GM18951 (cell line): ENCODE measurements around the gene CLDN24.

Experiments used
- POLR2A ChIP-seq: IDR thresholded peaks from 4 replicates; pipeline ENCODE4 v1.6.1; 2011; ENCODE audit warnings: mild to moderate bottlenecking; ENCODE audit not compliant: insufficient read length, insufficient read depth; ENCODE audit errors: extremely low read depth
- in situ Hi-C: fragments of 300-500 bp; cut with MboI; formaldehyde crosslinking; loops from one replicate; pipeline ENCODE4 v1.12.0; 2022; ENCODE audit warnings: low sequenced_read_pairs, mixed read lengths, inconsistent platforms; ENCODE audit not compliant: unreplicated experiment

CLDN24 gene

GRCh38 chr4:183297675-183298074, 24.6 kb downstream of the CLDN24 start:
- in situ Hi-C loops, result no loop called here
- TF ChIP-seq POLR2A, result no peak

- no peak for TF ChIP-seq POLR2A
- in situ Hi-C loops, result no loop called here
Measured at GRCh38 chr4:183295711-183296110, 26.5 kb downstream of the CLDN24 start.

DNA sequence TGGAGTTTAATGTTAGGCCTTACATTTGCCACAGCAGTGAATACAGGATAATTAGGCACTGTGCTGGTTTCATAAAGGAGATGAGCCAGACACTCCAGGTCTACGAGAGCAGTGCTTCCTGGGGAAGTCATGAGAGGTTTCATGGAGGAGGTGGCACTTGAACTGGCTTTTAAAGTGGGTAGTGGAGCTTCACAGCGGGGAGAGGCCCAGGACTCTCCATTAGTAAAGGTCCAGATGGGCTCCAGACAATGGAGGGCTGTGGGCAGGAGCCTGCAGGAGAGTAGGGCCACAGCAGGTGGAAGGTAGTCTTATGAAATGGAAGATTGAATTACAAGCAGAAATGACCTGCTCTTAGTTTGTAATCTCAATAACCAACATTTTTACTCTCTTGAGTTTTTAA, 31.2 kb downstream of the CLDN24 start:
- in situ Hi-C loops, result no loop called here
- TF ChIP-seq POLR2A, result no peak

- in situ Hi-C loops, result no loop called here
- TF ChIP-seq POLR2A, result no peak
Measured at GRCh38 chr4:183289688-183290087, 32.5 kb downstream of the CLDN24 start.

DNA sequence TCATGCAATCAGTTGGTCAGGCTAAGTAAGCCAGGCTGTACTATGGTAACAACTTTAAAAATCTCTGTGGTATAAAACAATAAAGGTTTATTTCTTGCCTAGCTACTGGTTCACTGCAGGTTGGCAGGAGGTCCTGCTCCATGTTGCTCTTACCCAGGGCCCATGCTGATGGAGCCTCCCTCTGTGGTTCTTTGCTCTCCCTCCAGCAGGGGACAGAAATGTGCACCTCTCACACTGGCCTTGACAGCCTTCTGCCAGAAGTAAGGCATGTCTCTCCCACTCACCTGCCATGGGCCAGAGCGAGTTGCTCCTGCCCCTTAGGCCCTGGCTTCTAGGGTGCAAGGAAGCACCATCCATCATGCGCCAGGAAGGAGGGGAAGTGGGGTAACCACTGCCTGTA, 33.3 kb downstream of the CLDN24 start:
- no peak for TF ChIP-seq POLR2A

DNA sequence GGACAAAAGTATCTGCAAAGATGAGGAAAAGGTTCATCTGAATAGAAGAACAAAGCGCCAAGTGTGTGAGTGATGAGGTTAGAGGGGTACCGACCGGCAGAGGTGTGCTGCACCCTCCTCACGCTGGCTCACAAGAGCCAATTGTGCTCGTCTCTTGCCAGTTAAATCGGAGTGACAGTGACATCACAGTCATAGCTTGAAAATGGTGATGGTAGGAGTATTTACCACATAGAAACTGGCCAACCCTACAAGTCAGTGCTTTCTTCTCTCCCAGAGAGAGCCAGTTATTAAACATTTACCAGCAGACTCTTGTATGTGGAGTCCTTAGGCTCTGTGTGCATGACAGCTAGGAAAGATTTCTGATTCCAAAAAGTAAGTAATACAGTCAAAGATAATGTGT, 34.5 kb downstream of the CLDN24 start:
- TF ChIP-seq POLR2A, result peak; percentile 46
- in situ Hi-C loops, result no loop called here

More for the DNA sequence above, 33.3 kb downstream of the CLDN24 start:
- in situ Hi-C loops, result no loop called here

DNA sequence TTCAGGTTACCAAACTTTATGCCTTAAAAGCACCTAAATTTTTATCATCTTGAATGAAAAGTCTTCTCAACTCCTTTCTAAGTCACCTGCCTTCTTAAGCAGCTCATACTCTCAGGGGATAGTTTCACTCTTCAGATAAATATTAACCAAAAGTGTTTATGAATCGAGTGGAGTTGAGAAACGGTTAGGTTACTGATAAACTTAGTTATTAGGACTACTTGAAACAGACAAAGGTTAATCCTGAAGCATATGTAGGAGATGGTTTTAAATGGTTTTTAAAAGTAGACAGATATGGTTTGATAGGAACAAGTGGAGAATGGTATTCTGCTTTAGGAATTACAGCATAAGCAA, 34.9 kb downstream of the CLDN24 start:
- TF ChIP-seq POLR2A, result no peak
- in situ Hi-C loops, result no loop called here

GRCh38 chr4:183286590-183287308, 35.5 kb downstream of the CLDN24 start:
- in situ Hi-C loops, result no loop called here
- no peak for TF ChIP-seq POLR2A

- TF ChIP-seq POLR2A, result no peak
- in situ Hi-C loops, result no loop called here
Measured at GRCh38 chr4:183285886-183286285, 36.3 kb downstream of the CLDN24 start.

DNA sequence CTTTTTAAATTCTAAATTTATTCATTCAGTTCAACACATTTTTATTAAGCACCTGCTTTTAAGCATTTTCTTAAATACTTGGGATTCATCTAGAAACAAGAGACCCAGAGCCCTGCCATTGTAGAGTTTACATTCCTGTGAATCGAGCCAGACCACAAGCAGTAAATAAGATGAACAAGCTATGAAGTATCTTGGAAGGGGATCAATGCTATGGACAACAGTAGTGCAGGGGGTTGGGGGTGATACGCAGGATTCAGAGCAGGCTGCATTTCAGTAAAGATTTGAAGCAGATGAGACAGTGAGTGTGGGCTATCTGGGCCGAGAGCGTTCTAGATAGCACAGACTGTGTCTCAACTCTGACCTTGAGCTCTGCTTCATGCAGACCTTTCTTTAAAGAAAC, 37.3 kb downstream of the CLDN24 start:
- TF ChIP-seq POLR2A, result no peak
- in situ Hi-C loops, result no loop called here

- TF ChIP-seq POLR2A, result no peak
- in situ Hi-C loops, result no loop called here
Measured at GRCh38 chr4:183284258-183284785, 37.9 kb downstream of the CLDN24 start.

DNA sequence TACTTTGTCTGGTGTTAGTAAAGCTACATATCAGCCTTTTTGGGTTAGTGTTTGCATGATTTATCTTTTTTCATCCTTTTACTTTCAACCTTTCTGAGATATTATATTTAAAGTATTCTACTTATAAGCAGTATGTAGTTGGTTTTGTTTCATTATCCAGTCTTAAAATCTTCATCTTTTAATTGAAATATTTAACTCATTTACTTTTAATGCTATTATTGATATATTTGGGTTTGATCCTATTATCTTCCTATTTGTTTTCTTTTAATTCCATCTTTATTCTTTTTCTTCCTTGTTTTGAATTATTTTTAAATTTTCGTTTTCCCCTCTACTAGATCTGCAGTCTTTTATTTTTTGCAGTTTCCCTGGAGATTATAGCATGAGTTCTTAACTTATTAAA, 46.1 kb downstream of the CLDN24 start:
- TF ChIP-seq POLR2A, result no peak
- in situ Hi-C loops, result no loop called here

DNA sequence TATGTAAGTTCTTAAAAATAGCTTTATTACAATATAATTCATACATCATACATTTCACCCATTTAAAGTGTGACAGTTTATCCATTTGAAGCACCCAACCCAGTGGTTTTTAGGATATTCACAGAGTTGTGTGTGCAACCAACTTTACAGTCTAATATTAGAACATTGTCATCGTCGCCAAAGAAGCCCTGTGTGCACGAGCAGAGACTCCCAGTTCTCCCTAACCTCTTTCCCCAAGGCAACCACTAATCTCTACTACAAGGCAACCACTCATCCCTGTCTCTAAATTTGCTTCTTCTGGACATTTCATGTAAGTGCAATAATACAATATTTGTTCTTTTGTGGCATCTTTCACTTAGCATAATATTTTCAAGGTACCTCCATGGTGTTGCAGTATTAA, 49.8 kb downstream of the CLDN24 start:
- in situ Hi-C loops, result loop anchor here (25.0 kb wide), 1 partner anchor 460 kb away; no protein-coding TSS in a partner anchor
- TF ChIP-seq POLR2A, result no peak
